Measurements from ENCODE around the gene SRSF1. TPM values are rescaled to one million over a fixed set of nuclear protein-coding genes. Genes with fewer than 3 reads are reported as not detected.
"Not testable (repeated sequence)": the region's sequence is repeated elsewhere in the genome, so short reads cannot be mapped to it uniquely, and the experiment has no call there.

SRSF1 gene
- total and polyA plus RNA-seq, 12 donors: 105 to 276 (median 186) TPM

DNA sequence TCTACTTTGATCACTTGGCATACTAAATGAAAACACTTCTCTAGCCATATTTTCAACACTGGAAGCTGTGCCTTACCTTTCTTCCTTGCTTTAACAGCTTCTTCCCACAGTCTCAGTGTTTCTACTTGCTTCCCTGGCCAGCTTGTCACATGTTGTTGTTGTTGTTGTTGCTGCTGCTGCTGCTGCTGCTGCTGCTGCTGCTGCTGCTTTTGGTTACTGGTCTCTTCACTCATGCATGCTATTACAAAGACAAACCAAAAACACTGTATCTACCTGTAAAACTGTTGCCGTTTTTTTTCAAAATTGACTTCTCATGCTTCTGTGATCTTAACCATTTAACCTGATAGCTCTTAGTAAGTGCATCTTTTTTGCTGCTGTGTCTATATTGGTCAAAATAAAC is 28.0 kb downstream of the SRSF1 start:
- Histone ChIP-seq H3K4me1 (replicated peaks in 1 of 2) (peaks cover 10 to 46% of the 10 kb centered on the region in 2 donors), H3K36me3 (replicated peaks in 1 of 2) (peaks cover 0 to 70% of the 10 kb centered on the region in 2 donors), H3K27me3 (no peaks in the 10 kb centered on the region), H3K9me3 (replicated peaks in 1 of 3) (no peaks in the 10 kb centered on the region), H3K4me3 (no peak overlapping the region), H3K27ac (no peak overlapping the region)
- TF ChIP-seq POLR2A (IDR thresholded peaks at IDR 0.05): no peak
- TF ChIP-seq, protein P1, sequence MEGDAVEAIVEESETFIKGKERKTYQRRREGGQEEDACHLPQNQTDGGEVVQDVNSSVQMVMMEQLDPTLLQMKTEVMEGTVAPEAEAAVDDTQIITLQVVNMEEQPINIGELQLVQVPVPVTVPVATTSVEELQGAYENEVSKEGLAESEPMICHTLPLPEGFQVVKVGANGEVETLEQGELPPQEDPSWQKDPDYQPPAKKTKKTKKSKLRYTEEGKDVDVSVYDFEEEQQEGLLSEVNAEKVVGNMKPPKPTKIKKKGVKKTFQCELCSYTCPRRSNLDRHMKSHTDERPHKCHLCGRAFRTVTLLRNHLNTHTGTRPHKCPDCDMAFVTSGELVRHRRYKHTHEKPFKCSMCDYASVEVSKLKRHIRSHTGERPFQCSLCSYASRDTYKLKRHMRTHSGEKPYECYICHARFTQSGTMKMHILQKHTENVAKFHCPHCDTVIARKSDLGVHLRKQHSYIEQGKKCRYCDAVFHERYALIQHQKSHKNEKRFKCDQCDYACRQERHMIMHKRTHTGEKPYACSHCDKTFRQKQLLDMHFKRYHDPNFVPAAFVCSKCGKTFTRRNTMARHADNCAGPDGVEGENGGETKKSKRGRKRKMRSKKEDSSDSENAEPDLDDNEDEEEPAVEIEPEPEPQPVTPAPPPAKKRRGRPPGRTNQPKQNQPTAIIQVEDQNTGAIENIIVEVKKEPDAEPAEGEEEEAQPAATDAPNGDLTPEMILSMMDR (IDR thresholded peaks at IDR 0.05): no peak
- intact Hi-C loops (cut with DNase I): no loop called here
- no peak for DNase-seq
- 46 to 81% (median 73%) methylated on average over 1 of the region's 1 CpG for WGBS, 4 donors

DNA sequence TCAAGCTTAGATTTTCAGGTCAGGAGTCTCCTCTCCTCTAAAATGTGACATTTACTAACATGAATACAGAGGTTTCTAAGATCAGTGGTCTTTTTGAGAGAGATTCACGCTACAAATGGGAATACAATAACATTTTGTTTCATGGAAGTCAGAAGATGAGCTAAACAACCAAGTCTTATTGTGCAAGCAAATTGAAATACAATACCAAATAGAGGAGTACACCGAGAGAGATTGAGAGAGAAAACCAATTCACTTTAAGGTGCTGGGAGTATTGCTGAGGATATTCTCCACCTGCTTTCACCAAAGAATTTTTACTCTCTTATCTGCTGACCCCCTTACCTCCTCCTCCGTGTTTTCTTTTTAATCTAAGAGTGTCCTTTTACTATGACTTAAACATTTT is 30.5 kb downstream of the SRSF1 start:
- H3K27ac ChIP-seq: peak overlapping the region in 2 of 5 donors; percentile 33 to 72
- no peaks in the 10 kb centered on the region for H3K9me3 ChIP-seq (replicated peaks in 1 of 3)
- TF ChIP-seq, protein P1 (IDR thresholded peaks at IDR 0.05): no peak
- no peak for TF ChIP-seq POLR2A (IDR thresholded peaks at IDR 0.05)
- peaks cover 6 to 29% of the 10 kb centered on the region in 2 donors for H3K4me1 ChIP-seq (replicated peaks in 1 of 2)
- intact Hi-C loops (cut with DNase I): no loop called here
- H3K4me3 ChIP-seq: no peak overlapping the region
- H3K36me3 ChIP-seq (replicated peaks in 1 of 2): peaks cover 0 to 85% of the 10 kb centered on the region in 2 donors
- no peaks in the 10 kb centered on the region for H3K27me3 ChIP-seq
- WGBS, 4 donors: 81 to 88% (median 84%) methylated on average over 3 of the region's 3 CpGs
- no peak for DNase-seq

- H3K4me3 ChIP-seq: no peak overlapping the region
- WGBS, 4 donors: 30 to 40% (median 36%) methylated on average over 1 of the region's 1 CpG
- H3K27ac ChIP-seq: peak overlapping the region in 3 of 5 donors; percentile 33 to 72 (median 65)
- H3K27me3 ChIP-seq: no peaks in the 10 kb centered on the region
- intact Hi-C loops (cut with DNase I): no loop called here
- peaks cover 0 to 71% of the 10 kb centered on the region in 2 donors for H3K36me3 ChIP-seq (replicated peaks in 1 of 2)
- peaks cover 6 to 22% of the 10 kb centered on the region in 2 donors for H3K4me1 ChIP-seq (replicated peaks in 1 of 2)
- peak in 1 of 7 donors; percentile 24 for DNase-seq
- no peaks in the 10 kb centered on the region for H3K9me3 ChIP-seq (replicated peaks in 1 of 3)
- TF ChIP-seq, protein P1 (IDR thresholded peaks at IDR 0.05): no peak
- TF ChIP-seq POLR2A (IDR thresholded peaks at IDR 0.05): no peak
Observed at GRCh38 chr17:57975044-57975443, 32.0 kb downstream of the SRSF1 start.

DNA sequence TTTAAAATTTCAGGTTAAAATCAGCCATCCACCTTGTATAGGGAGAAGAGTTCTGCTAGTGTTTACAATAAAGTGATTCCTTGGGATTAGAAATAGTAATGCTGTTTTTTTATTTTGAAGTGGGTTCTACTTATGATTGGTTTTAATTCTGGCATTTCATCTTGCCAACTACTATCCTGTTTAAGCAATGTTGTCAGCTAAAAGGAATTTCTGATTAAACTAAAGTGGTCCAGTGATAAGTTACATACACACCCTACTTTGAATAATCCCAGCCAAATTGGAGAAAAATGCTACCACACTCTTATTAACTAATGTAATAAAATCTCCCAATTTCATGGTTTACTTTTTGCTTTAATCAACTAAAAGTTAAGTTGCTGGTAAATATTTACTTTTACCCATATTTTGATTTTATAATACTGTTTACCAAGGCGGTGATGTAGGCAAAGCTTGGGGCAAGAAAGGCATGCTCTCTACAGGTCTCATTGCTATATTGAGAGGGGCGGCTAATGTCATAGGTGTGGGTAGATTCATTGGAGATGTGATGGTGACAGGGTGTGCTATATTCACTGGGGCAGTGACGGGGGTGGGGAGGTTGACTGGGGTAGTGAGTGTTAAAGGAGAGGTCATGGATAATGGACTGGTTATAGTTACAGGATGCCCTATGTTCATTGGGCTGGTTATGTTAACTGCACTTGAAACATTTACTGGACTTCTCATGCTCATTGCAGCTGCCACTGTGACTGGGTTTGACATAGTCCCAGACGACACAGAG is 32.8 kb downstream of the SRSF1 start:
- DNase-seq; H3K4me3 ChIP-seq; H3K9me3 ChIP-seq (replicated peaks in 1 of 3); intact Hi-C loops (cut with DNase I); H3K27me3 ChIP-seq: not testable (repeated sequence)
- Histone ChIP-seq H3K27ac (peak overlapping the region in 3 of 5 donors; percentile 33 to 72 (median 54)), H3K4me1 (replicated peaks in 1 of 2) (peaks cover 6 to 22% of the 10 kb centered on the region in 2 donors), H3K36me3 (replicated peaks in 1 of 2) (peaks cover 0 to 63% of the 10 kb centered on the region in 2 donors)
- 86 to 93% (median 88%) methylated on average over 4 of the region's 4 CpGs for WGBS, 4 donors
